Measurements from ENCODE around the gene TRIM42.

DNA sequence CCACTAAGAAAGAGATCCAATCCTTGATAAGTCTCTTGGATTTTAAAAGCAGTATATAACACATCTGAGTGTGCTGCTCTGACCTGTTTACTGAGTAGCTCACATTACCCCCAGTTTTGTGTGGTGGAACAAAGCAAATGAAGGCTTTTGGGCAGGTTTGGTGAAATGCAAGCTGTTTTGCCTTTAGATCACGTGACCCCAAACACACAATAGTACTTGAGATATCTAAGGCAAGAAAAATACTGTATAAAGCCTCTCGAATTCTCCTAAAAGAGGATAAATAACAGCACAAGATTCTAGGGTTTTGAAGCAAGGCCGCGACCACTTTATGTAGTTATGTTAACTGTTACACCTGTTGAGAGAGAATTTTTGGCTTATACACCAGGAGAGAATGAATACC, 49.3 kb upstream of the TRIM42 start:
- TF ChIP-seq EZH2 (IDR thresholded peaks at IDR 0.05; ENCODE audit: insufficient read depth, low read length) = no peak
- TF ChIP-seq, protein P1, sequence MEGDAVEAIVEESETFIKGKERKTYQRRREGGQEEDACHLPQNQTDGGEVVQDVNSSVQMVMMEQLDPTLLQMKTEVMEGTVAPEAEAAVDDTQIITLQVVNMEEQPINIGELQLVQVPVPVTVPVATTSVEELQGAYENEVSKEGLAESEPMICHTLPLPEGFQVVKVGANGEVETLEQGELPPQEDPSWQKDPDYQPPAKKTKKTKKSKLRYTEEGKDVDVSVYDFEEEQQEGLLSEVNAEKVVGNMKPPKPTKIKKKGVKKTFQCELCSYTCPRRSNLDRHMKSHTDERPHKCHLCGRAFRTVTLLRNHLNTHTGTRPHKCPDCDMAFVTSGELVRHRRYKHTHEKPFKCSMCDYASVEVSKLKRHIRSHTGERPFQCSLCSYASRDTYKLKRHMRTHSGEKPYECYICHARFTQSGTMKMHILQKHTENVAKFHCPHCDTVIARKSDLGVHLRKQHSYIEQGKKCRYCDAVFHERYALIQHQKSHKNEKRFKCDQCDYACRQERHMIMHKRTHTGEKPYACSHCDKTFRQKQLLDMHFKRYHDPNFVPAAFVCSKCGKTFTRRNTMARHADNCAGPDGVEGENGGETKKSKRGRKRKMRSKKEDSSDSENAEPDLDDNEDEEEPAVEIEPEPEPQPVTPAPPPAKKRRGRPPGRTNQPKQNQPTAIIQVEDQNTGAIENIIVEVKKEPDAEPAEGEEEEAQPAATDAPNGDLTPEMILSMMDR (IDR thresholded peaks at IDR 0.05; ENCODE audit: insufficient read depth, low read depth, low read length) = no peak
